Activated CD8-positive, alpha-beta memory T cell treated with anti-CD3 and anti-CD28 coated beads, Interleukin-2, amount 50 U/mL, for 4 hours (primary cell): ENCODE measurements around the gene SACM1L.
"Not testable (repeated sequence)": the region's sequence is repeated elsewhere in the genome, so short reads cannot be mapped to it uniquely, and the experiment has no call there.

Source experiments
- DNase-seq: peaks from one replicate; pipeline ENCODE4 v3.0.0-alpha.2; 2020

The SACM1L gene

DNA sequence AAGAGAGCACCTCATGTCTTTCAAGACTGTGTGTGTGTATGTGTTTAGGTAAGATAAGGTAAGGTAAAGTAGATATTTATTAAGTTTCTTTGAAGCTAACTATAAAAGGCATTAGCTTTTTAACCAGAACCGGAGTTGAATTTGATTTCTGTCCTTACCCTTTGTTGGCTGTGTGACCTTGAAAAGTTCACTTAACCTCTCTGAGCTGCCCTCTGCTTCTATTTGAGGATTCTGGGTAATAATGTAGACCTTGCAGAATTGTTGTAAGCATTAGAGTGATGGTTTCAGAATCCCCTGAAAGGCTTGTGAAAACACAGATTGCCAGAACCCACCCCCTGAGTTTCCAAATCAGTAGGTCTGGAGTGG is 21.6 kb upstream of the SACM1L start:
- no peak for DNase-seq

DNA sequence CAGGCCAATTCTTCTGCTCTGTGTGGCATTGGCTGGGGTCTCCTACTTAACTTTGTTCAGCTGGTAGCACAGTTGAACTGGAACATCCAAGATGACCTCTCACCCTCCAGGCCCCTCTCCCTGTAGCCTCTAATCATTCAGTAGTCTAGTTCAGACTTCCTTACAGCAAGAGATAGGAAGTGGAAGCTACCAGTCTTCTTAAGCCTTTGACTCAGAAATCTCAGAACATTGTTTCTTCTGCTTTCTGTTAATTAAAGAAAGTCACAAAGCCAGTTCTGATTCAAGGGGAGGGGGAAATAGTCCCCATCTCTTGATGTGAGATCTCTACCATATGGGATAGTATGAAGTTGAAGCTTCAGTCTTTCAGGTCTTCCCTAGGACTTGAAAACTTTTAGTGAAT is 18.8 kb upstream of the SACM1L start:
- no peak for DNase-seq

DNA sequence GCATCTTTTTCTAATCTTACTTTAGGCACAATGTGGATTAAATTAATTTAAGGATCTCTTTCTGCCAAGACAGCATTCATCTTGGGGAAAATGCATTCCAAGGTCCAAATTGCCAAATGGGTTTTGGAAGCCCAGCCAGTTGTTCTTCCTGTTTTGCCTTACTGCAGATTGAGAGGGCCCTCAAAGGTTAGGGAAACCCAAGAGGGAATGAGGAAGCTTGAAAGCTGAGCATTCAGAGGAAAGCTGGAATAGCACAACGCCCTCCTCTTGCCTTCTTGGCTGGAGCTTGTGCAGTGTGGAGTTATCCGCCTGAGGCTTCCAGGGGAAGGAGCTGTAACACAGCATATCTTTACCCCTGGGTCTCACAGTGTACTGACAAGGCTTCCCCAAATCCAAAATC is 18.2 kb upstream of the SACM1L start:
- no peak for DNase-seq

DNA sequence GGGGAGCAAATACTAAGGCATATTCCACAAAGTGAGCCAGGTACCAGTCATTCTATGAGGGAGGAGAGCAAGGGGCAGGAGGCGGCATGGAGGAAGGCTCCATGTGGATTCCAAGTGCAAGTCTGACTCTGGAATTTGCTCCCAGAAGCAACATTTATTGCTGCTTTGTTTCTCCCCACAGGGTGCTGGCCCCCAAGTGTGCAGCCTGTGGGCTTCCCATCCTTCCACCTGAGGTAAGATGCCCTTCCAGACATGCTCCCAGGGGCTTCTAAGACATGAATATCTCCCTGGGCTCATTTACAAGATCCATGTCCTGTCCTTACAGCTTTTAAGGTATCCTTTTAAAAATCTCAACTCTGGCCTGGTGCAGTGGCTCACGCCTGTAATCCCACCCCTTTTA is 15.9 kb upstream of the SACM1L start:
- no peak for DNase-seq

DNA sequence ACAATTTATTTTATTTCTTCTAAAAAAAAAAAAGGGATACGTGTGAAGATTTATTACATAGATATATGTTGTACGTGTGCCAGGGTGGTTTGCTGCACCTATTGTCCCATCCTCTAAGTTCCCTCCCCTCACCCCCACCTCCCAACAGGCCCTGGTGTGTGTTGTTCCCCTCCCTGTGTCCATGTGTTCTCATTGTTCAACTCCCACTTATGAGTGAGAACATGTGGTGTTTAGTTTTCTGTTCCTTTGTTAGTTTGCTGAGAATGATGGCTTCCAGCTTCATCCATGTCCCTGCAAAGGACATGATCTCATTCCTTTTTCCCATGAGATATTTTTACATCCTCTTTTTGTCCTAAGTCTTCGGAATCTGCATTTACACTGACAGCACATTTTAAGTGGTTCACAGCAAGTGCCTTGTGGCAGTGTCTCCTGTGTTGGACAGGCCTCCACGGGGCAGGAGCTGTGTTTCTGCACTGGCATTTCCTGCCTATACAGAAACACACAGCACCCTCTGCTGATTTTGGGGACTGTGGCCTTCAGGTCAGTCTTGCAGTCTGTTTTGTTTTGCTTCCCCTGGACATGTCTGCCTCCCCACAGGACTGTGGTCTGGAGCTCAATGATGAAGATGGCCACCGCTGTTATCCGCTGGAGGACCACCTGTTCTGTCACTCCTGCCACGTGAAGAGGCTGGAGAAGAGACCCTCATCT is 12.7 kb upstream of the SACM1L start:
- no peak for DNase-seq

DNA sequence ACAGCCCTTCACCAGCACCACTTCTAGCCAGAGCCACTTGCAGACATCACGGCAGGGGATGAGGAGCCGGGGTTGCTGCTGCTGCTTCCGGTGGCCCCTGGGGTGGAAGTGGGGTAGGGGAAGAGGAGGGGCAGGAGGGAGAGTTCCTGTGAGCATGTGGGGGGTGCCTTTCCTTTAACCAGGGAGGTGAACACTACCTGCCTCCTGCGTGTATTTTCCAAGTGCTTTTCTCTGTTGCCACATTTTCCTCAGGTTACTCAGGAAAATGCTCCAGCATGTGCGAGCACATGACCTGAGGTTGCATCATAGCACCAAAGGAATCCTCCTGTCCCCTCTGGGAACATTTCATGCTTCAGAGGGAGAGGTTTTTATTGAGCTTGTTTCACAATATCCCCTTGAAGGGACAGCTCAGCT is 12.2 kb upstream of the SACM1L start:
- DNase-seq, result peak; percentile 52

DNA sequence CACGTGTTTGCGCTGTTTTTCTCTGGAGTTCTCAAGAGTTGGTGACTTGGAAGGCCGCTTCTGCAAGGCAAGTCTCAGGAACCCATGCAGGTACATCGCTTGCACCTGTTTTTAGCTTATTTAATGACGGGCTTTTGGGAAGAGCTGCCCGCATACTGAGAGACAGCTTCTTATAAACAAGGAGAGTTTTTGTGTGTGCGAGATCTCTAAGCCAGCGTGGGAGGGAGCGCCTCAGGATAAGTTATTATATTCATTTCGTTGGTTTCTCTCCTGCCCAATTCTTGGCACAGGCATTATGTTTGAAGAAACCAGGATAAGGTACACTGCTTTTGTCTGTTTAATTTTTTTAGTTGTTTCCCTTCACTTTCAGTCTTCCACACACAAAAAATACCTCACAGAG is 11.4 kb upstream of the SACM1L start:
- no peak for DNase-seq

DNA sequence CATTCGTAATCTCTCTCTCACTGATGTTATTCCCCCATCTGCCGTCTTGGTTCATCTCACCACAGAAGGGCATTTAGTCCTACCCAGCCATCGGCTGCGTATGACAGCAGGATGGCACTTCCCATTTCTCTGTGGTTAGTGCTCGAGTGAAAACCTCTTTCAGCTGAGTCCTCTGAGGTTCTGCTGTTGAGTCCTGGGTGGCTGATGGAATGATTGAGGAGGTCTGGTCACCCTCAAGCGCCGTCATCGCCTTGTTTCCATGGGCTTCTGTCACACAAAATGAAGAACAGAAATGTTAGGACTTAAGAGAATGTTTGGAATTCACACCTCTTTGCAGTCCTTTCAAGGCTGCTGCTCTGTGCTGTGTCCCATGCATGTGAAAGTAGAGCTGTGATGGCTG is 9.4 kb upstream of the SACM1L start:
- no peak for DNase-seq

DNA sequence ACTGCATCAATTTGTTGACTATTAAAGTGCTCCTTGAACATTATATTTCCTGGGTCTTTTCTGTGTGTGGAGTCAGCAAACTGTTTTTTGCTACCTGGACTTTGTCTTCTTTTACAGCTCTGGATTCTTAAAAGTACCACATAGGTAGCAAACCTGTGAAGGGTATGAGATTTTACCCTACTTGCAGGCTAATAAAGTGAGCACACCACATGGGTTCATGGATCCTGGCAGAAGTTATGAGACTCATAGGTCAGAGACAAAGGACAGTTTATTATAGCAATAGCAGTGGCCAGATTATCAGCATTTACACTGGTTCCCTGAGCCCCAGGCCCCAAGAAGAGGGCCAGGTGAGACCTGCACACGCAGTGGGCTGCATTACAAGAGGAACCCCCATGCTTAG is 8.0 kb upstream of the SACM1L start:
- DNase-seq, result no peak

DNA sequence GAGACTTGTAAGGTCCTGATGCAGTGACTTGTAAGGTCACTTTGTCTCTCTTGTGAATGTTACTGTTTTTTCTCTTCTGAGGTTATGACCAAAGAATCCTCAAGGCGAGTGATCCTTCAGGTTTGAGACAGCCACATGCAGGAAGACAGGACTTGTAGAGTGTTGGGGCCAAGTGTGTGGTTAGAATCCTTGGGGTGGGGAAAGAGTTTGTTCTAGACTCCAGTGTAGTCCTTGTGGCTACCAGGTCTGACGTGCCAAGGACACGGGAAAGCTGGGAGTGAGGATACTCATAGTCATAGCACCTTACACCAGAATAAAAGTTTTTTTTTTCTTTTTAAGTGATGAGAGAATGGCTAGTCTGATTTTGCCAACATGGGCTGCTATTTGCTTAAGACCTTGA is 7.3 kb upstream of the SACM1L start:
- no peak for DNase-seq

DNA sequence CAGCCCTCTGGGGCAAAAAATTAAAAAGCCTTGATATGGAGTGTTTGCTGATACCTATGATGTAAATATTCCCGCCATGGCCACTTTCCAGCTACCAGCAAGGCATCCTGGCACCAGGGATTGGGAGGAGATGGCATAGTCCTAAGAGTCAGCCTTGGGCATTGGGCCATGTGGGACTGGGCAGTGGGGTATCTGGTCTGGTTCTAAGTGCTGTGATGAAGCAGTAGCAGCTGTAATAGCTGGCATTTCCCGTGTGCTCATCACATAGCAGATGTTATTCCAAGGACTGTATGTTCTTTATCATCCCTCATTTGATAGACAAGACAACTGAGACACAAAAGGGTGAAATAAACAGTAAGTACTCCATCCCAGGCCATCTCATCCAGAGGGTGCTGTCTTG is 6.9 kb upstream of the SACM1L start:
- no peak for DNase-seq

DNA sequence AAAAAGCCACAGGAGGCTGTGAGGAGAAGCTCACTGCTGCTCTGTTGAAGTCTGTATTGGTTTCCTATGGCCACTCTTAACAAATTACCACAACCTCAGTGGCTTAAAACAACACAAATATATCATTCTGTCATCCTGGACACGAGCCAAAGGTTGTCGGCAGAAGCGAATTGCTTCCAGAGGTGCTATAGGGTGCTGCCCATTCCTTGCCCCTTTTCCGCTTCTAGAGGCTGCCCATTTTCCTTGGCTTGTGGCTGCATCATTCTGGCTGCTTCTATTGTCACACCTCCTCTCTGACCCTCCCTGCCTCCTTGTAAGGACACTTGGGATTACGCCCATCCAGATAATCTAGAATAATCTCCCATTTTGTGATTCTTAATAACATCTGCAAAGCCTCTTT is 6.4 kb upstream of the SACM1L start:
- DNase-seq, result no peak

DNA sequence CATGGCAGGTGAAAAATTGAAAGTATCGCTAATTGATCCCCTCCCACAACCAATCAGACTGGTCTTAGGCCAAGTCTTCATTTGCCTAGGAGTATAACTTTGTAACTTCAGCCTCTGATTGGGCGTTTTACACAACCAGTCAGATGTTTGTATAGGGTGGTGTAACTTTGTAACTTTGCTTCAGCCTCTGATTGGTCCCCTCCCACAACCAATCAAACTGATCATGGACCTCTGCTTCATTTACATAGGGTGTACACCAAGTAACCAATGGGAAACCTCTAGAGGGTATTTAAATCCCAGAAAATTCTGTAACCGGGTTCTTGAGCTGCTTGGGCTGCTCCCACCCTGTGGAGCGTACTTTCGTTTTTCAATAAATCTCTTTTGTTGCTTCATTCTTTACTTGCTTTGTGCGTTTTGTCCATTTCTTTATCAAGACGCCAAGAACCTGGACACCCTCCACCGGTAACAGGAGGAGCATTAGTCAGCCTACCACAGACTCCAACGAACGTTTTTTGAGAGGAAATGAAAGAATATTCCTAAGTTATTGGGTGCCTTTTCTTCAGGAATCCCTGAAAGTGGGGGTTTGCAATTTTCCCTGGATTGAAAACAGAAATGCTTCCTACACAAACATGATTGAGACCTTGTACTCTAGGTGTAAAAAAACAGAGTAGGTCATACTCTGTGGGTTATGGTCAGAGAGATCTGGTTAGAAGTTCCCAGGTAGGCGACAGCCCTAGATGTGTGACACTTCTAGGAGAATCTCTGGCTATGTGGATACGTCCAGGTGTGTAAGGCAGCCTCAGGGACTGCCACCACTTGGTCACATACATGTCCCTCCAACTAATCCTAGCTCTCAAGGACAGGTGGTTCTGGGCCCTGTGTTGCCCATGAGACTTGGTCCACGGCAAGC is 5.5 kb upstream of the SACM1L start:
- DNase-seq, result no peak

DNA sequence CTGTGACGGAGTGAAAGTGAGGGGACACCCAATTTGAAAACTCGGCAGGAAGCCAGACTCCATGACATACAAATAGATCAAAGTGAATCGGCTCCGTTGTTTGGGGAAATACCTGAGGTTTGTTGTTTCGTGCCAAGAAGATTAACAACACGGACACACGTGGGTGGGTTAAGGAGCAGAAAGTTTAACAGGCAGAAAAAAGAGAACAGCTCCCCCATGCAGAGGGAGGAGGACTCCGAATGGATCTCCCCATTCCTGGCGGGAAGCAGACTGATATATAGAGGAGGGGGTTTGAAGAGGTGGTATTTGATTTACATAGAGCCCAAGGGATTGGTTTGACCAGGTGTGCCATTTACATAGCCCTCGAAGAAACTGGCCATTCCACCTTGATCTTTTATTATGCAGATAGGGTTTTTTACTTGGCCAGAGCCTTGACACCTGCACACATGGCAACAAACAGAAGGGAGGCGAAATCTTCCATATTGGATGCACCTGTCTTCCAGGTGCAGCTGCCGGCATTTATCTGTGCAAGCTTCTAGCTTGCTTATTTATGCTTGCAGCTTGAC is 4.8 kb upstream of the SACM1L start:
- DNase-seq, result no peak

DNA sequence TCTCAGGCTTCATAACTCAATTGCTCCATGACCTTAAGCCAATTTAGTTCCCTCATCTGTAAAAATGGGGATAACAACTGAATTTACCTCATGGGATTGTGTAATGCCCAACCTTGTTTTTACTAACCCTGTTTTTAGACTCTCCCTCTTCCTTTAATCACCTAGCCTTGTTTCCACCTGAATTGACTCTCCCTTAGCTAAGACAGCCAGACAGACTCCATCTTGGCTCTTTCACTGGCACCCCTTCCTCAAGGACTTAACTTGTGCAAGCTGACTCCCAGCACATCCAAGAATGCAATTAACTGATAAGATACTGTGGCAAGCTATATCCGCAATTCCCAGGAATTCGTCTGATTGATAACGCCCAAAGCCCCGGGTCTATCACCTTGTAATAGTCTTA is 3.5 kb upstream of the SACM1L start:
- not testable (repeated sequence) for DNase-seq

DNA sequence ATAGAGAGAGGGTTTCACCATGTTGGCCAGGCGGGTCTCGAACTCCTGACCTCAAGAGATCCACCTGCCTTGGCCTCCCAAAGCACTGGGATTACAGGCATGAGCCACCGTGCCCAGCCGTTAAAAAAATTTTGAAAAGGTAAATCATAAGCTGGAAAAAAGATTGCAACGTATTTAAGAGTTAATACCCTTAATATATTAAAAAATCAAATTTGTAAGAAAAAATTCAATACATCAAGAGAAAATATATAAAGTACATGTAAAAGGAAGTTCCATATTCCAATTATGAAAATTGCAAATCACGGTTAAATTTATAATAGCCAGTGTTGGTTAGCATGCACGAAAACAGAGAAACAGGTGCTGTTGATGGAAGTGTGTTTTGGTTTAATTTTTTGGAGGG is 2.3 kb upstream of the SACM1L start:
- no peak for DNase-seq

DNA sequence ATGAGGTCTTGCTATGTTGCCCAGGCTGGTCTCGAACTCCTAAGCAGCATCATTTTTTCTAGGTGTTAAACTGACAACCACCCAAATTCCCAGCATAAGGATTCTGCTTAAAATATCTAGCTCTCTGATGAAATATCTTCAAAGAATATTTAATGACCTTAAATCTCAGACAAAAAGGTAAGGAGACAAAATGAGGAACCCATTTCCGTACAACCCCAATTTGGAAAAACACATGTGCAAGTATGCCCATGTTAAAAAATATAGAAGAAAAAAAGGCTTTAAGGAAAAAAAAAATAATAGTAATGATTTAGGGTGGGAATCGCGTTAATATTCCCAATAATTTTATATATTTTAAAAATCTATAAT is 1.4 kb upstream of the SACM1L start:
- no peak for DNase-seq

DNA sequence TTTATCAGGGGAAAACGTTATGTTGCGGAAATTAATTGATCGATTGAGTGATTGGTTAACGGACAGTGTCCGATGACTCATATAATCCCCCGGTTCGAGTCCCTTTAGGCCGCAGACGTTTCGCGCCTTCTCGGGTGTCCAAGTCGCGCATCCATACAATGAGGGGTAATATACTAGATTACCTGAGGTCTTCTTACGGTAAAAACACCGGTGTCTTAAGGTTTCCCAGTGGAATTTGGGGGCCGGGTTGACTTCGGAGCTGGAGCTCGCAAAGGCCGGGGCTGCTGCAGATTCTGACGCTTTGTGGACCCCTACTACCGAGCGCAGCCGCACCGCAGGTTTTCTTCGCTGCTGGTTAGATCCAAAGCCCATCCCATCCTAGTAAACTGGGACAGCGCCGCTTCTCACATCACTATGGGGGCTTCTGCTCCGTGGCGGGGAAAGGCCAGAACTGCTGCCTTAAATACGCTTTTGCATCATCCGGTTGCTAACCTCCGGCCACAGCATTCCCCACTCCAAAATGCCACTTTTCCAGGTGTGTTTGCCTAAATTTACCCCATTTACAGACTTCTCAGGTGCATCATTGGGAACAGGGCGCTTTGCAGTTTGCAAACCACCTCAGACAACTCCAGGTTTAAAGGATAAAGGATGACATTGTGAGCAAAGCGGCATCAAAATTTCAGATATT is 858 bp upstream of the SACM1L start:
- DNase-seq, result peak; percentile 25

DNA sequence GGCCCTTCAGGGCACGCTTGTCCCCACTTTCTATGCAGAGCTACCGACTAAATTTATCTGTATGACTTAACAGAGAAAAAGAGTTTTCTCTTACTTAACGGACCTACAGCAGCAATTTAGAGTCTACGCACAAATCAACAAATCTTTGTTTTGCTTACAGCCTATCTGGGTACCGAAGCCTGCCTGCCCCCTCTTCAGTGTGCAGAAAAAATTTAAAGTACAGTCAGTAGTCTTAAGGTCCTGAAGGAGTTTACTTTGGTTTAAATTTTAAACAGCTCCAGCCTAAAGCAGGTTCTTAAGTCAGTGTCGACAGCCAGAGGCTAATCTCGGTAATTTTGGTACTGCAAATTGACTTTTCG is 570 bp downstream of the SACM1L start:
- no peak for DNase-seq

DNA sequence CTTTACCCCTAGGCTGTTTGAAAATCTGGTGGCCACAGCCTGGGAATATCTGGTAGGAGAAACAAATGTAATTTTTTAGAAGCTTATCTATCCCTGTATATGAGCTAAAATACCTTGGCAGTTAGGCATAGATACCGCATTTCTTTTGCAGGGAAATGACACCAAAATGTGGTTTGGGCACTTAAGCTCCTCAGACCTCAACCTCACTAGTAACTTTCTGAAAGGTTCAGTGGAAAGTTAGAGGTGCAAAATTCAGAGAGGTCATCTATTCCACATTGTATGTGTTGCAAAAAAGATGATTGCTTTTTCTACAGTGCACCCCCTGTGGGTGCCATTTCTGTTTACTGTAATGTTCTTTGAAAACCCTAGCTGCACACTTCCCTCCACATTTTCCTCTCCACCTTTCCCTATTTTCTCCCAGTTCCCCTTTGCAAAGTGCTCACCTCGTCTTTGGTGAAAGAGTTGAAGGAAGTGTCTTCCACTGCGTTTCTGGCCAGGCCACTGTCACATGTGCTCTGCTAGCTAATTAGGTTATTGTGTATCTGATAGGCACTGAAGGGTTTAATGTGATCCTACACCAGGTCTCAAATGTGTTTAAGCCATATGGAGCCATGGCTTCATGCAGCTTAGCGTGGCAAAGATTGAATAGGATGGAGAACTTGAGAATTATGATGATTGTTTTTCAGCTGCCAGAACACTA is 1.3 kb downstream of the SACM1L start:
- DNase-seq, result no peak

DNA sequence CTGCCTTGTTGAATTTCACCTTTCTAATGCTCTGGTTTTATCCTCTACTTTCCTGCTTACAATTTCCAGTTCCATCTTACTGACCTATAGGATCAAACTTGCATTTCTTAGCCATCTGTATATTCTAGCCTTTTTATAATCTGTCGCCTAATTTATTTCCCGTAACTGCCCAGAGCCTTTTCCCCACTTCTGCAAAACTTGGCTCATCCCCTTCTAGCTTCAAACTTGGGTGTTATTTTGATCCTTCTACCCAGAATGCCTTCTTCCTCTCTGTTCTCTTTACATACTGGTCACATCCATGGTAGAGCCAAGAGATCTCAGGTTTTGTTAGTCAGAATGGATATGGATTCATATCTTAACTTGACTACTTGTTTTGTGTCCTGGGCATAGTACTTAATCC is 2.6 kb downstream of the SACM1L start:
- no peak for DNase-seq

DNA sequence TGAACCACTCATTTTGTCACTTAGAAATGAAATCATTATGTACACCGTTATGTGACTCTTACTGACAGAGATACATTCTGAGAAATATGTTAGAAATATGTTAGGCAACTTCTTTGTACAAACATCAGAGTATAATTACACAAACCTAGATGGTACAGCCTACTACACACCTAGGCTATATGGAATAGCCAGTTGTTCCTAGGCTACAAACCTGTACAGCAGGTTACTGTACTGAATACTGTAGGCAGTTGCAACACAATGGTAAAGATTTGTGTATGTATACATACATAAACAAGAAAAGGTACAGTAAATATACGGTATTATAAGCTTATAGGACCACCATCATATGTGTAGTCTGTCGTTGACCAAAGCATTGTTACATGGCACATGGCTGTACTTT is 3.7 kb downstream of the SACM1L start:
- DNase-seq, result no peak

DNA sequence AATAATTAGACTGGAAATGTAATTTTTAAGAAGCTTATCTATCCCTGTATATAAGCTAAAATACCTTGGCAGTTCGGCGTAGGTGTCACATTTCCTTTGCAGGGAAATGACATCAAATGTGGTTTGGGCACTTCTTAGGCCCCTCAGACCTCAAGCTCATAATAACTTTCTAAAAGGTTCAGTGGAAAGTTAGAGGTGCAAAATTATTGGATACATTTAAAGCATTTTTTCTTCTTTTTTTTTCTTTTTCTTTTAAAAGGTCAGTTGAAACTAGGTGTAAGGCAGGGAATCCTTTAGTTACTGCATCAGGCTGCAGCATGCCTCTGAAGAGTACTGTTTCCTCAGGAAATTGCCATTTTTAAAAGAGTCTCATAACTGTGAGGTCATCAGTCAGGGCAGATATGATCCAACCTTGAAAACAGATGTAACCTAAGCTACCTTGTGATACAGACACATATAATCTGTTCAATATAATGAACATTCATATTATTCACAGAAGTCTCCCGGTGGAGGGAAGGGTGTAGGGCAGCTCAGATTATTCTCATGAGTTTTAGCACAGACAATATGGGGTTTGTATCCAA is 4.8 kb downstream of the SACM1L start:
- DNase-seq, result peak; percentile 27
